GM23248 (cell line): Measurements from ENCODE around the gene TRIM3. TPM values are rescaled to one million over a fixed set of nuclear protein-coding genes. Genes with fewer than 3 reads are reported as not detected.

Experiments used
- DNase-seq: peaks from one replicate; pipeline ENCODE4 v3.0.0-alpha.2; 2015
- H2AFZ ChIP-seq: fragments of 200-600 bp; sonication (generic); 2 replicates; pipeline ENCODE4 v1.6.1; 2016; ENCODE audit warnings: antibody characterized with exemption
- H3F3A ChIP-seq: fragments of 200-600 bp; sonication (generic); 2 replicates; pipeline ENCODE4 v1.6.1; 2016; ENCODE audit warnings: mild to moderate bottlenecking, antibody characterized with exemption, mixed run types; ENCODE audit not compliant: insufficient read depth
- H3K27ac ChIP-seq: fragments of 200-600 bp; sonication (generic); 2 replicates; pipeline ENCODE4 v1.5.1; 2016; ENCODE audit warnings: mild to moderate bottlenecking
- H3K27me3 ChIP-seq: fragments of 200-600 bp; sonication (generic); replicated peaks from 2 replicates; pipeline ENCODE4 v1.6.1; 2016; ENCODE audit warnings: mild to moderate bottlenecking; ENCODE audit not compliant: insufficient read depth
- H3K36me3 ChIP-seq: fragments of 200-600 bp; sonication (generic); 2 replicates; pipeline ENCODE4 v1.6.1; 2016; ENCODE audit warnings: low read depth, mild to moderate bottlenecking
- H3K4me1 ChIP-seq: fragments of 200-600 bp; sonication (generic); 2 replicates; pipeline ENCODE4 v1.6.1; 2016; ENCODE audit warnings: mild to moderate bottlenecking; ENCODE audit not compliant: insufficient read depth
- H3K4me2 ChIP-seq: fragments of 200-600 bp; sonication (generic); one replicate; pipeline ENCODE4 v1.6.1; 2016; ENCODE audit warnings: mild to moderate bottlenecking; ENCODE audit not compliant: unreplicated experiment
- H3K4me3 ChIP-seq: fragments of 200-600 bp; sonication (generic); 2 replicates; pipeline ENCODE4 v1.5.1; 2016; ENCODE audit warnings: mild to moderate bottlenecking
- H3K79me2 ChIP-seq: fragments of 200-600 bp; sonication (generic); 2 replicates; pipeline ENCODE4 v1.6.1; 2016; ENCODE audit warnings: mild to moderate bottlenecking; ENCODE audit not compliant: insufficient read depth
- H3K9ac ChIP-seq: fragments of 200-600 bp; sonication (generic); 2 replicates; pipeline ENCODE4 v1.6.1; 2016; ENCODE audit warnings: mild to moderate bottlenecking
- H3K9me2 ChIP-seq: fragments of 200-600 bp; sonication (generic); 2 replicates; pipeline ENCODE4 v1.6.1; 2016; ENCODE audit warnings: mixed run types, mild to moderate bottlenecking, moderate library complexity; ENCODE audit not compliant: insufficient read depth
- H3K9me3 ChIP-seq: fragments of 200-600 bp; sonication (generic); one replicate; pipeline ENCODE4 v1.6.1; 2017; ENCODE audit warnings: low read depth
- H4K20me1 ChIP-seq: fragments of 200-600 bp; sonication (generic); 2 replicates; pipeline ENCODE4 v1.6.0; 2016; ENCODE audit not compliant: insufficient read depth
- EZH2 ChIP-seq: fragments of 200-600 bp; sonication (generic); IDR thresholded peaks from 2 replicates; pipeline ENCODE4 v1.6.1; 2018; ENCODE audit warnings: antibody characterized with exemption, mild to moderate bottlenecking; ENCODE audit not compliant: insufficient read depth, poor library complexity, severe bottlenecking
- EZH2phosphoT487 ChIP-seq: fragments of 200-600 bp; sonication (generic); IDR thresholded peaks from 2 replicates; pipeline ENCODE4 v1.6.1; 2018; ENCODE audit warnings: antibody characterized with exemption, moderate library complexity, mild to moderate bottlenecking, low read depth; ENCODE audit not compliant: insufficient read depth
- WGBS, 2 experiments: methylation state at CpG; one replicate each; pipeline ENCODE4 v1.1.6; 2015 to 2017; ENCODE audit warnings: low lambda C conversion rate in 2 of 2, low coverage in 1 of 2; ENCODE audit errors: missing lambda C conversion rate in 2 of 2; 5-methylcytosine and 5-hydroxymethylcytosine counted together
- in situ Hi-C: fragments of 300-500 bp; cut with MboI; formaldehyde crosslinking; loops from 2 replicates; pipeline ENCODE4 v1.15.0; 2020
- polyA plus RNA-seq: library from polyadenylated mRNA; unstranded; fragments of >200 nt; fragmentation: Nextera tagmentation; extraction: Ambion mirVana; gene quantifications from 2 replicates; pipeline ENCODE4 v1.2.1, GENCODE V29; 2016
- total RNA-seq: library from RNA; depleted of rRNA; stranded (reverse); fragments of >200 nt; shearing (Covaris generic); gene quantifications from 2 replicates; pipeline ENCODE4 v1.2.3, GENCODE V29; 2014

TRIM3 gene
- total and polyA plus RNA-seq, 2 experiments from 2014 or later = 15.2 to 29.9 TPM

- H3K4me2 ChIP-seq = no peak overlapping the region
These were observed 24.4 kb upstream of the TRIM3 start for GRCh38 chr11:6498121-6498520.

GRCh38 chr11:6497069-6497839 is 23.5 kb upstream of the TRIM3 start, which contains the start of gene DNHD1:
TSS of gene DNHD1 (plus strand) at chr11:6497280. CDS start at chr11:6498216, 936 bp downstream.
- Histone ChIP-seq H3F3A (peaks cover 15% of the 10 kb centered on the region), H3K79me2 (no peaks in the 10 kb centered on the region), H3K9ac (peak within 1 kb of the TSS; percentile 6; the same call in 1 of the 2 replicates), H3K9me2 (no peaks in the 10 kb centered on the region), H2AFZ (no peak within 1 kb of the TSS), H3K36me3 (no peaks in the 10 kb centered on the region; the same call in none of the 2 replicates), H3K4me3 (no peak within 1 kb of the TSS), H3K9me3 (no peaks in the 10 kb centered on the region), H3K27me3 (no peaks in the 10 kb centered on the region), H3K4me2 (no peak within 1 kb of the TSS), H3K27ac (peak within 1 kb of the TSS; percentile 54; the same call in 1 of the 2 replicates), H4K20me1 (no peaks in the 10 kb centered on the region), H3K4me1 (peaks cover 11% of the 10 kb centered on the region)
- TF ChIP-seq EZH2 (no peak), EZH2phosphoT487 (no peak)
- no peak for DNase-seq
- in situ Hi-C loops = no loop called here
- WGBS, 2 experiments = 54 to 57% methylated on average over 29 to 33 of the region's 33 CpGs

More at GRCh38 chr11:6498121-6498520, 24.4 kb upstream of the TRIM3 start:
- Histone ChIP-seq H3K27me3 (no peaks in the 10 kb centered on the region), H3K27ac (peak overlapping the region; percentile 54), H3K36me3 (no peaks in the 10 kb centered on the region; the same call in 1 of the 2 replicates), H3K9me3 (no peaks in the 10 kb centered on the region), H3K4me3 (no peak overlapping the region), H4K20me1 (no peaks in the 10 kb centered on the region), H3F3A (peaks cover 20% of the 10 kb centered on the region), H2AFZ (no peak overlapping the region), H3K4me1 (peaks cover 14% of the 10 kb centered on the region), H3K9ac (peak overlapping the region; percentile 6; the same call in 1 of the 2 replicates), H3K79me2 (no peaks in the 10 kb centered on the region), H3K9me2 (no peaks in the 10 kb centered on the region)
- TF ChIP-seq EZH2 = no peak
- TF ChIP-seq EZH2phosphoT487 = no peak
- 7 to 9% methylated on average over 7 of the region's 7 CpGs for WGBS, 2 experiments
- in situ Hi-C loops = no loop called here
- peak; percentile 94 for DNase-seq

- H3K36me3 ChIP-seq = peaks cover 30% of the 10 kb centered on the region
- no peak overlapping the region for H3K4me3 ChIP-seq
- TF ChIP-seq EZH2phosphoT487 (no peak), EZH2 (no peak)
- no peaks in the 10 kb centered on the region for H4K20me1 ChIP-seq
- H3K9ac ChIP-seq = no peak overlapping the region
- H3K27me3 ChIP-seq = no peaks in the 10 kb centered on the region
- no peaks in the 10 kb centered on the region for H3K9me2 ChIP-seq
- H3F3A ChIP-seq = peaks cover 5% of the 10 kb centered on the region; the same call in 1 of the 2 replicates
- no peaks in the 10 kb centered on the region for H3K4me1 ChIP-seq
- no peak overlapping the region for H3K4me2 ChIP-seq
- 96 to 99% methylated on average over 4 of the region's 4 CpGs for WGBS, 2 experiments
- no peak overlapping the region for H2AFZ ChIP-seq
- DNase-seq = no peak
- no peaks in the 10 kb centered on the region for H3K9me3 ChIP-seq
- H3K27ac ChIP-seq = no peak overlapping the region
- H3K79me2 ChIP-seq = peaks cover 28% of the 10 kb centered on the region
- in situ Hi-C loops = no loop called here
These were observed 15.6 kb upstream of the TRIM3 start for GRCh38 chr11:6489306-6489705.

DNA sequence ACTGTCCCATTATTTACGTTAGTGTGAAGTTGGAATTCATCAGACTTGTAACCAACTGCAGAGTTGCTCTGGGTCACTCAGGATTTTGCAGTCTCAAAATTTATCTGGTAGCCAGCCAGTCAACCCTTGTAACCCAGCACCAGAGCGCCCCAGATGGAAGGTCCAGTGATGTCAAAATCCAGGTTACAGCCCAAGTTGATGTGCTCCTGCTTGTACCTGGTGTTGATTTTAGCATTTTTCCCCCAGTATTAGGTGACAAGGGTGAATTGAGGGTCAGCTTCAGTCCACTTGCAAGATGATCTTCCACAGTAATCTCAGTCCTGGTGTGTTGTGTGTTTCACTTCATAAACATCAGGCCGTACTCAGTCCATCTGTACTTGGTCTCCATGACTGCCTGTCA is 15.1 kb upstream of the TRIM3 start:
- in situ Hi-C loops = no loop called here

More for the DNA sequence above, 15.1 kb upstream of the TRIM3 start:
- WGBS, 2 experiments = 85 to 87% methylated on average over 3 of the region's 3 CpGs
- Histone ChIP-seq H3K9me3 (no peaks in the 10 kb centered on the region), H3K9me2 (no peaks in the 10 kb centered on the region), H3K4me2 (no peak overlapping the region), H3K27me3 (no peaks in the 10 kb centered on the region), H3K4me3 (no peak overlapping the region), H3K36me3 (peaks cover 33% of the 10 kb centered on the region), H2AFZ (no peak overlapping the region), H3K4me1 (no peaks in the 10 kb centered on the region), H3F3A (peaks cover 5% of the 10 kb centered on the region; the same call in 1 of the 2 replicates), H3K27ac (no peak overlapping the region), H3K79me2 (peaks cover 33% of the 10 kb centered on the region), H4K20me1 (no peaks in the 10 kb centered on the region), H3K9ac (no peak overlapping the region)
- no peak for DNase-seq
- TF ChIP-seq EZH2 = no peak
- TF ChIP-seq EZH2phosphoT487 = no peak
